Stimulated activated CD4-positive, alpha-beta T cell treated with anti-CD3 and anti-CD28 coated beads, Interleukin-12 subunit alpha, Interleukin-12 subunit beta, amount 100 ng/mL, for 48 hours (primary cell): ENCODE data around the gene SLC25A25.
"Not testable (repeated sequence)": the region's sequence is repeated elsewhere in the genome, so short reads cannot be mapped to it uniquely, and the experiment has no call there.

Experiments used
- DNase-seq, 3 donors: peaks; one replicate each; pipeline ENCODE4 v3.0.0-alpha.2; 2020; ENCODE audit warnings: low read depth in 2 of 3, low spot score in 1 of 3

The SLC25A25 gene

GRCh38 chr9:128067645-128068385 lies at the start of gene SLC25A25:
Gene SLC25A25 (plus strand): TSS chr9:128068232. CDS start chr9:128068320, 88 bp downstream.
- peak; percentile 100 for DNase-seq

GRCh38 chr9:128020692-128021091 lies 47.3 kb upstream of the SLC25A25 start:
- no peak for DNase-seq

GRCh38 chr9:128021098-128021497 lies 46.9 kb upstream of the SLC25A25 start:
- DNase-seq, result no peak

GRCh38 chr9:128022886-128023285 lies 45.1 kb upstream of the SLC25A25 start:
- DNase-seq, result no peak

- DNase-seq, result not testable (repeated sequence)
Measured at GRCh38 chr9:128023671-128024070, 44.4 kb upstream of the SLC25A25 start.

GRCh38 chr9:128024761-128025308 lies 43.2 kb upstream of the SLC25A25 start:
- no peak for DNase-seq

- no peak for DNase-seq
Measured at GRCh38 chr9:128025736-128026135, 42.3 kb upstream of the SLC25A25 start.

GRCh38 chr9:128026255-128026772 lies 41.7 kb upstream of the SLC25A25 start:
- DNase-seq, result peak; percentile 51 to 59 (median 59)

GRCh38 chr9:128026773-128027541 lies 41.1 kb upstream of the SLC25A25 start:
- DNase-seq, result peak in 2 of 3 donors; percentile 44 to 48

- DNase-seq, result no peak
Measured at GRCh38 chr9:128027705-128028104, 40.3 kb upstream of the SLC25A25 start.

- DNase-seq, result no peak
Measured at GRCh38 chr9:128033609-128034008, 34.4 kb upstream of the SLC25A25 start.

GRCh38 chr9:128034821-128035652 lies 33.0 kb upstream of the SLC25A25 start:
- DNase-seq, result peak; percentile 43 to 75 (median 49)

- not testable (repeated sequence) for DNase-seq
Measured at GRCh38 chr9:128036522-128036921, 31.5 kb upstream of the SLC25A25 start.

- DNase-seq, result not testable (repeated sequence)
Measured at GRCh38 chr9:128040783-128041182, 27.2 kb upstream of the SLC25A25 start.

- no peak for DNase-seq
Measured at GRCh38 chr9:128042043-128042442, 26.0 kb upstream of the SLC25A25 start.

GRCh38 chr9:128043467-128043868 lies 24.6 kb upstream of the SLC25A25 start:
- no peak for DNase-seq

- not testable (repeated sequence) for DNase-seq
Measured at GRCh38 chr9:128045409-128045808, 22.6 kb upstream of the SLC25A25 start.

- DNase-seq, result no peak
Measured at GRCh38 chr9:128045831-128046230, 22.2 kb upstream of the SLC25A25 start.

- no peak for DNase-seq
Measured at GRCh38 chr9:128047231-128047630, 20.8 kb upstream of the SLC25A25 start.

- no peak for DNase-seq
Measured at GRCh38 chr9:128048663-128049062, 19.4 kb upstream of the SLC25A25 start.

GRCh38 chr9:128049843-128050242 lies 18.2 kb upstream of the SLC25A25 start:
- DNase-seq, result no peak
